ENCODE measurements around the gene PAK4. TPM values are rescaled to one million over a fixed set of nuclear protein-coding genes. Genes with fewer than 3 reads are reported as not detected.

Gene PAK4
- total RNA-seq, 1 experiment from 2014 or later: 90.1 TPM

DNA sequence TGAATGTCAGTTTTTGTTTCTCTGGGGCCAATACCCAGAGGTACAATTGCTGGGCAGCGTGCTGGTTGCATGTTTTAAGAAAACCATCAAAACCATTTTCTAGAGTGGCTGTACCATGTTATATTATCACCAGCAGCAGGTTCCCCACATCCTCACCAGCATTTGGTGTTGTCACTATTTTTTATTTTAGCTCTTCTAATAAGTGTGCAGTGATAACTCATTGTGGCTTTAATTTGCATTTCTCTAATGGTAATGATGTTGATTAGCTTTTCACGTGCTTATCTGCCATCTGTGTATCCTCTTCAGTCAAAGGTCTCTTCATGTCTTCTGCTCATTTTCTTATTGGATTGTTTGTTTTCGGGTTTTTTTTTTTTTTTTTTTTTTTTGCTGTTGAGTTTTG lies 21.9 kb downstream of the PAK4 start (continued):
- no peak for TF ChIP-seq TCF7L2 (IDR thresholded peaks at IDR 0.05; ENCODE audit: borderline replicate concordance, extremely low read depth, insufficient read depth, insufficient read length)
- no peak for TF ChIP-seq POLR2AphosphoS5 (IDR thresholded peaks at IDR 0.05; ENCODE audit: low read depth, low read length)

DNA sequence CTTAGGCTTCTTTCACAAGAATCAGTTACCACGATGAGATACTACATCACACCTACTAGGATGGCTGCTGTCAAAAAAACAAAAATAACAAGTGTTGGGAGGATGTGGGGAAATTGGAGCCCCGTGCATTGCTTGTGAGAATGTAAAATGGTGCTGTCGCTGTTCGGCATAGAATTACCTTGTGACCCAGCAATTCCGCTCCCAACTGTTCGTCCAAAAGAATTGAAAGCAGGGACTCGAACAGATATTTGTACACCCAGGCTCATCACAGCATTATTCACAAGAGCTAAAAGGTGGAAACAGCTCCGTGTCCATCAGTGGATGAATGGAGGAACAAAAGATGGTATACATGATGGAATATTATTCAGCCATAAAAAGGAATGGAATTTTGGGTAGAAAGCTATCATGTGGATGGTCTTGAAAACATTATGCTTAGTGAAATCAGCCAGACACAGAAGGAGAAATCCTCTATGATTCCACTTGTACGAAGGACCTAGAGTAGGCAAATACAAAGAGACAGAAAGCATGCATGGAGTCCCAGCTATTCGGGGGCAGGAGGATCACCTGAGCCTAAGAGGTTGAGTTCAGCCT lies 23.4 kb downstream of the PAK4 start:
- H3K9ac ChIP-seq (ENCODE audit: low read length): no peak overlapping the region
- no peak overlapping the region for H2AFZ ChIP-seq (ENCODE audit: low read depth, low read length, poor library complexity, severe bottlenecking)
- intact Hi-C loops (cut with micrococcal nuclease): no loop called here
- no peak for DNase-seq (ENCODE audit: low read depth, low spot score)
- ChIA-PET POLR2A (no interaction called here), CTCF (no interaction called here), RAD21 (ENCODE audit: low non-redundant PET in 1 of 2, low total read pairs in 2 of 2, uncharacterized antibody in 2 of 2, unreplicated experiment in 2 of 2) (no interaction called here)
- H3K4me1 ChIP-seq (ENCODE audit: control insufficient read depth in 1 of 2, insufficient read depth in 2 of 2, low read length in 2 of 2): peaks cover 6 to 17% of the 10 kb centered on the region in 2 experiments
- no peak overlapping the region for H3K4me2 ChIP-seq (ENCODE audit: low read length)
- H3K27me3 ChIP-seq (ENCODE audit: insufficient read depth, low read length): no peaks in the 10 kb centered on the region
- TF ChIP-seq YY1 (IDR thresholded peaks at IDR 0.05; ENCODE audit: extremely low read depth, insufficient replicate concordance, low read depth, low read length) (no peak), ATF3 (IDR thresholded peaks at IDR 0.05) (no peak), CBX3 (IDR thresholded peaks at IDR 0.05; ENCODE audit: low read depth) (no peak), SP1 (IDR thresholded peaks at IDR 0.05; ENCODE audit: low read depth) (no peak), CEBPB (IDR thresholded peaks at IDR 0.05; ENCODE audit: low read depth) (no peak), ZNF274 (IDR thresholded peaks at IDR 0.05; ENCODE audit: low read depth, low read length) (no peak), ZFX (IDR thresholded peaks at IDR 0.05) (no peak), TCF7L2 (IDR thresholded peaks at IDR 0.05; ENCODE audit: borderline replicate concordance, extremely low read depth, insufficient read depth, insufficient read length) (no peak), SRF (IDR thresholded peaks at IDR 0.05; ENCODE audit: low read depth) (no peak), POLR2A (IDR thresholded peaks at IDR 0.05; ENCODE audit: borderline replicate concordance, extremely low read depth, insufficient read depth, insufficient read length) (no peak), EGR1 (IDR thresholded peaks at IDR 0.05; ENCODE audit: low read depth) (no peak), JUND (IDR thresholded peaks at IDR 0.05) (no peak), EZH2phosphoT487 (IDR thresholded peaks at IDR 0.05; ENCODE audit: borderline replicate concordance) (no peak), ELF1 (IDR thresholded peaks at IDR 0.05; ENCODE audit: borderline replicate concordance, low read depth) (no peak), POLR2AphosphoS5 (IDR thresholded peaks at IDR 0.05; ENCODE audit: low read depth, low read length) (no peak), SIN3A (IDR thresholded peaks at IDR 0.05; ENCODE audit: low read depth) (no peak), RAD21 (IDR thresholded peaks at IDR 0.05; ENCODE audit: low read depth) (no peak)
- TF ChIP-seq, protein P1, sequence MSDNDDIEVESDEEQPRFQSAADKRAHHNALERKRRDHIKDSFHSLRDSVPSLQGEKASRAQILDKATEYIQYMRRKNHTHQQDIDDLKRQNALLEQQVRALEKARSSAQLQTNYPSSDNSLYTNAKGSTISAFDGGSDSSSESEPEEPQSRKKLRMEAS (IDR thresholded peaks at IDR 0.05): no peak
- TF ChIP-seq, protein P2, sequence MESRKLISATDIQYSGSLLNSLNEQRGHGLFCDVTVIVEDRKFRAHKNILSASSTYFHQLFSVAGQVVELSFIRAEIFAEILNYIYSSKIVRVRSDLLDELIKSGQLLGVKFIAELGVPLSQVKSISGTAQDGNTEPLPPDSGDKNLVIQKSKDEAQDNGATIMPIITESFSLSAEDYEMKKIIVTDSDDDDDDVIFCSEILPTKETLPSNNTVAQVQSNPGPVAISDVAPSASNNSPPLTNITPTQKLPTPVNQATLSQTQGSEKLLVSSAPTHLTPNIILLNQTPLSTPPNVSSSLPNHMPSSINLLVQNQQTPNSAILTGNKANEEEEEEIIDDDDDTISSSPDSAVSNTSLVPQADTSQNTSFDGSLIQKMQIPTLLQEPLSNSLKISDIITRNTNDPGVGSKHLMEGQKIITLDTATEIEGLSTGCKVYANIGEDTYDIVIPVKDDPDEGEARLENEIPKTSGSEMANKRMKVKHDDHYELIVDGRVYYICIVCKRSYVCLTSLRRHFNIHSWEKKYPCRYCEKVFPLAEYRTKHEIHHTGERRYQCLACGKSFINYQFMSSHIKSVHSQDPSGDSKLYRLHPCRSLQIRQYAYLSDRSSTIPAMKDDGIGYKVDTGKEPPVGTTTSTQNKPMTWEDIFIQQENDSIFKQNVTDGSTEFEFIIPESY (IDR thresholded peaks at IDR 0.05; ENCODE audit: extremely low read depth, insufficient replicate concordance, low read length): no peak
- H3K9me3 ChIP-seq (ENCODE audit: control insufficient read depth in 1 of 2, insufficient read depth in 1 of 2, low read depth in 1 of 2, low read length in 2 of 2): no peaks in the 10 kb centered on the region
- H3K36me3 ChIP-seq (ENCODE audit: control insufficient read depth in 1 of 2, insufficient read depth in 2 of 2, low read length in 2 of 2): no peaks in the 10 kb centered on the region
- peaks cover 92% of the 10 kb centered on the region for H3K79me2 ChIP-seq (ENCODE audit: insufficient read depth, low read length)
- BruUV-seq (replicated peaks): no TSS peak
- H3K9me2 ChIP-seq (ENCODE audit: insufficient read depth): no peaks in the 10 kb centered on the region
- ATAC-seq: no peak
- H3K4me3 ChIP-seq (replicated peaks in 1 of 2; ENCODE audit: low read depth in 1 of 2, low read length in 2 of 2): no peak overlapping the region
- H3K27ac ChIP-seq (ENCODE audit: low read depth, low read length): no peak overlapping the region
- H4K20me1 ChIP-seq (ENCODE audit: insufficient read depth): no peaks in the 10 kb centered on the region
